ENCODE data around the gene ZFAND3. TPM values are rescaled to one million over a fixed set of nuclear protein-coding genes. Genes with fewer than 3 reads are reported as not detected.

Gene ZFAND3
- total RNA-seq, 1 donor from 2014 or later = 84.4 TPM

GRCh38 chr6:38185244-38185643 is 365.7 kb downstream of the ZFAND3 start:
- Mint-ChIP-seq H3K4me3 (ENCODE audit: unreplicated experiment) (no peak overlapping the region), H3K9me3 (ENCODE audit: unreplicated experiment) (no peaks in the 10 kb centered on the region), H3K36me3 (ENCODE audit: unreplicated experiment) (peaks cover 1% of the 10 kb centered on the region), H3K27me3 (ENCODE audit: unreplicated experiment) (no peaks in the 10 kb centered on the region), H3K4me1 (ENCODE audit: unreplicated experiment) (no peaks in the 10 kb centered on the region), H3K27ac (ENCODE audit: unreplicated experiment) (no peak overlapping the region)
- TF ChIP-seq CTCF (IDR thresholded peaks at IDR 0.05) = no peak
- DNase-seq (ENCODE audit: extremely low spot score, unreplicated experiment) = peak; percentile 27

- no peaks in the 10 kb centered on the region for H3K4me1 Mint-ChIP-seq (ENCODE audit: unreplicated experiment)
- H3K27me3 Mint-ChIP-seq (ENCODE audit: unreplicated experiment) = no peaks in the 10 kb centered on the region
- H3K9me3 Mint-ChIP-seq (ENCODE audit: unreplicated experiment) = no peaks in the 10 kb centered on the region
- H3K27ac Mint-ChIP-seq (ENCODE audit: unreplicated experiment) = no peak overlapping the region
- no peak overlapping the region for H3K4me3 Mint-ChIP-seq (ENCODE audit: unreplicated experiment)
- peaks cover 1% of the 10 kb centered on the region for H3K36me3 Mint-ChIP-seq (ENCODE audit: unreplicated experiment)
- TF ChIP-seq CTCF (IDR thresholded peaks at IDR 0.05) = no peak
- peak; percentile 56 for DNase-seq (ENCODE audit: extremely low spot score, unreplicated experiment)
Observed at GRCh38 chr6:38185752-38186151, 366.2 kb downstream of the ZFAND3 start.

- TF ChIP-seq CTCF (IDR thresholded peaks at IDR 0.05) = no peak
- Mint-ChIP-seq H3K36me3 (ENCODE audit: unreplicated experiment) (peaks cover 1% of the 10 kb centered on the region), H3K27me3 (ENCODE audit: unreplicated experiment) (no peaks in the 10 kb centered on the region), H3K4me1 (ENCODE audit: unreplicated experiment) (no peaks in the 10 kb centered on the region), H3K9me3 (ENCODE audit: unreplicated experiment) (no peaks in the 10 kb centered on the region), H3K4me3 (ENCODE audit: unreplicated experiment) (no peak overlapping the region), H3K27ac (ENCODE audit: unreplicated experiment) (no peak overlapping the region)
- DNase-seq (ENCODE audit: extremely low spot score, unreplicated experiment) = no peak
Observed at GRCh38 chr6:38187325-38187724, 367.8 kb downstream of the ZFAND3 start.

- Mint-ChIP-seq H3K4me1 (ENCODE audit: unreplicated experiment) (no peaks in the 10 kb centered on the region), H3K9me3 (ENCODE audit: unreplicated experiment) (no peaks in the 10 kb centered on the region), H3K27ac (ENCODE audit: unreplicated experiment) (no peak overlapping the region), H3K36me3 (ENCODE audit: unreplicated experiment) (peaks cover 1% of the 10 kb centered on the region), H3K4me3 (ENCODE audit: unreplicated experiment) (no peak overlapping the region), H3K27me3 (ENCODE audit: unreplicated experiment) (no peaks in the 10 kb centered on the region)
- no peak for TF ChIP-seq CTCF (IDR thresholded peaks at IDR 0.05)
- DNase-seq (ENCODE audit: extremely low spot score, unreplicated experiment) = no peak
Observed at GRCh38 chr6:38187811-38188590, 368.5 kb downstream of the ZFAND3 start.

- no peak for DNase-seq (ENCODE audit: extremely low spot score, unreplicated experiment)
- peaks cover 1% of the 10 kb centered on the region for H3K36me3 Mint-ChIP-seq (ENCODE audit: unreplicated experiment)
- no peak overlapping the region for H3K27ac Mint-ChIP-seq (ENCODE audit: unreplicated experiment)
- H3K27me3 Mint-ChIP-seq (ENCODE audit: unreplicated experiment) = no peaks in the 10 kb centered on the region
- no peak overlapping the region for H3K4me3 Mint-ChIP-seq (ENCODE audit: unreplicated experiment)
- TF ChIP-seq CTCF (IDR thresholded peaks at IDR 0.05) = no peak
- H3K4me1 Mint-ChIP-seq (ENCODE audit: unreplicated experiment) = peaks cover 2% of the 10 kb centered on the region
- no peaks in the 10 kb centered on the region for H3K9me3 Mint-ChIP-seq (ENCODE audit: unreplicated experiment)
Observed at GRCh38 chr6:38188677-38189335, 369.3 kb downstream of the ZFAND3 start.
